K562 (cell line): ENCODE data around the gene F2. TPM values are rescaled to one million over a fixed set of nuclear protein-coding genes. Genes with fewer than 3 reads are reported as not detected.

Experiments
- DACH1 ChIP-seq: fragments of 450-650 bp; IDR thresholded peaks from 2 replicates; pipeline ENCODE4 v1.6.1; 2018; ENCODE audit not compliant: partially characterized antibody
- MAFG ChIP-seq: fragments of 450-650 bp; conservative IDR thresholded peaks from 2 replicates; pipeline ENCODE4 v1.6.1; 2016; ENCODE audit warnings: missing genetic modification characterization, missing compliant biosample characterization
- MAZ ChIP-seq, 2 experiments: fragments of 450-650 bp in 1 of 2; sonication (generic) in 1 of 2; formaldehyde crosslinking; IDR thresholded peaks in 1 of 2; conservative IDR thresholded peaks in 1 of 2; 2 replicates each; pipeline versions ENCODE4 v1.4.0 to v1.5.0; 2020; ENCODE audit warnings: mild to moderate bottlenecking in 1 of 2, missing genetic modification reagents in 1 of 2
- MTA3 ChIP-seq: fragments of 450-650 bp; formaldehyde crosslinking; IDR thresholded peaks from 2 replicates; pipeline ENCODE4 v1.6.1; 2017; ENCODE audit warnings: mild to moderate bottlenecking, borderline replicate concordance
- MYNN ChIP-seq, 2 experiments: sonication (generic); formaldehyde crosslinking in 1 of 2; IDR thresholded peaks; 2 replicates each; pipeline versions ENCODE4 v1.5.0 to v1.6.1; 2016 to 2020; ENCODE audit warnings: antibody characterized with exemption in 1 of 2, missing genetic modification reagents in 1 of 2
- NCOA1 ChIP-seq: fragments of 450-650 bp; IDR thresholded peaks from 2 replicates; pipeline ENCODE4 v1.6.1; 2016; ENCODE audit warnings: low read depth
- NFIC ChIP-seq: fragments of 450-650 bp; IDR thresholded peaks from 2 replicates; pipeline ENCODE4 v1.6.1; 2017; ENCODE audit warnings: mild to moderate bottlenecking, inconsistent platforms
- ZNF263 ChIP-seq: sonication (generic); formaldehyde crosslinking; IDR thresholded peaks from 2 replicates; pipeline ENCODE4 v1.8.0; 2022; ENCODE audit warnings: mild to moderate bottlenecking, missing genetic modification reagents, borderline replicate concordance
- ZNF445 ChIP-seq: fragments of 250-450 bp; sonication (Bioruptor Pico); IDR thresholded peaks from 2 replicates; pipeline ENCODE4 v1.4.0; 2020; ENCODE audit warnings: low read depth, mild to moderate bottlenecking, moderate library complexity
- ZNF644 ChIP-seq: fragments of 200-800 bp; sonication (Bioruptor generic); IDR thresholded peaks from 2 replicates; pipeline ENCODE4 v1.6.1; 2016; ENCODE audit warnings: low read depth, missing genetic modification characterization, missing compliant biosample characterization
- polyA plus RNA-seq, 8 experiments: library from polyadenylated mRNA; depleted of rRNA in 4 of 8; stranded (reverse) in 5 of 8; unstranded in 3 of 8; fragments of >200 nt; fragmentation: Nextera tagmentation in 2 of 8; fragmentation: Illumina TruSeq in 1 of 8; extraction: Ambion mirVana in 2 of 8; extraction: Trizol in 1 of 8; gene quantifications; 2 replicates each; pipeline versions ENCODE4 v1.2.1 to v1.2.3, GENCODE V29; 2011 to 2014; ENCODE audit warnings: inconsistent platforms in 1 of 8, missing spikeins in 1 of 8
- total RNA-seq, 7 experiments: library from RNA; depleted of rRNA in 6 of 7; stranded (reverse); fragments of >200 nt in 6 of 7; fragmentation: Illumina TruSeq in 2 of 7; extraction: Trizol in 2 of 7; gene quantifications; 2 replicates each; pipeline versions ENCODE4 v1.2.1 to v1.2.3, GENCODE V29; 2011 to 2021; ENCODE audit warnings: low replicate concordance in 1 of 7
- TF ChIP-seq, protein P1 (sequence below): fragments of 450-650 bp; IDR thresholded peaks from 2 replicates; pipeline ENCODE4 v1.6.1; 2016; ENCODE audit warnings: mild to moderate bottlenecking, moderate library complexity
- TF ChIP-seq, protein P2 (sequence below): IDR thresholded peaks from 2 replicates; pipeline ENCODE4 v1.6.1; 2011; ENCODE audit not compliant: insufficient read length; ENCODE audit errors: extremely low read depth

F2 gene
- total and polyA plus RNA-seq, 9 of the 15 experiments (the other 6 are each of a cell fraction or from before 2014, with no cell fraction given), result 0.16 TPM; not detected in 8

DNA sequence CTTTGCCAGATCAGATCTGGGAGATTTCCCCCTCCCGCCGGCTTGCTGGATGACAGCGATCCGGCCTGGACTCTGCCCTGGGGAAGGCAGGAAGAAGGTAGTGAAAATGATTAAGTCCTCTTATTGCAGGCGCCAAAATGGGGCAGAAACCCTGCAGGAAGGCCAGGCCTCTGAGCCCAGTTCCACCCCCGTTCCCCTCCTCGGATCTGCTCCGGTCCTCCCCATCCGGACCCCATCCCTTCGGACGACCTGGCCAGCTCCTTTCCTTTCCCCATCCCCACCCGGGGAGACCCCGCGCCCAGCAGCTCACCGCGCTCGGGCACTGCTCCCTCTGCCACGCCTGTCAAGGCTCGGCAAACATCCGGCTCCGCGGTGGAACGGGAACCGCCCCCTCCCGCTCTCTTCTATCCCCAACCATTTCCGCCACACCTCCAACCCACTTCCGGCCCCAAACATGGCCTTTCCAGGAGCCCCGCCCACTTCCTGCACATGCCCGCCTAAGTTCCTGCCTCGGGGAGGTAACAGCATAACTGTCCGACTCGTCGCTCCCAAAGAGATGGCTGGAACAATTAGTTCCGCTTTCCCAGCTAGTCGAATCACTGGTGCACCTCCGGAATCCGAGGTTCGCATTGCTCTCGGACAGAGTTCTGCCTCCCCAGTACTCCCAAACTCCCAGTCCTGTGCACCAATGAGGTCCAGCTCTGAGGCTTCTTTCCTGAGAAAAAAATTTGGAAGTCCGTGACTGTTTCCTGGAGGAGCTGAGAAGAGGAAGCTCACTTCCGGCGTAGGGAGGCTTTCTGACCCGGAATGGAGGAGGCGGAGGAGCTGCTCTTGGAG, 18.6 kb upstream of the F2 start, which contains the start of the genes ARHGAP1 and ZNF408 (continued):
- TF ChIP-seq, protein P1, sequence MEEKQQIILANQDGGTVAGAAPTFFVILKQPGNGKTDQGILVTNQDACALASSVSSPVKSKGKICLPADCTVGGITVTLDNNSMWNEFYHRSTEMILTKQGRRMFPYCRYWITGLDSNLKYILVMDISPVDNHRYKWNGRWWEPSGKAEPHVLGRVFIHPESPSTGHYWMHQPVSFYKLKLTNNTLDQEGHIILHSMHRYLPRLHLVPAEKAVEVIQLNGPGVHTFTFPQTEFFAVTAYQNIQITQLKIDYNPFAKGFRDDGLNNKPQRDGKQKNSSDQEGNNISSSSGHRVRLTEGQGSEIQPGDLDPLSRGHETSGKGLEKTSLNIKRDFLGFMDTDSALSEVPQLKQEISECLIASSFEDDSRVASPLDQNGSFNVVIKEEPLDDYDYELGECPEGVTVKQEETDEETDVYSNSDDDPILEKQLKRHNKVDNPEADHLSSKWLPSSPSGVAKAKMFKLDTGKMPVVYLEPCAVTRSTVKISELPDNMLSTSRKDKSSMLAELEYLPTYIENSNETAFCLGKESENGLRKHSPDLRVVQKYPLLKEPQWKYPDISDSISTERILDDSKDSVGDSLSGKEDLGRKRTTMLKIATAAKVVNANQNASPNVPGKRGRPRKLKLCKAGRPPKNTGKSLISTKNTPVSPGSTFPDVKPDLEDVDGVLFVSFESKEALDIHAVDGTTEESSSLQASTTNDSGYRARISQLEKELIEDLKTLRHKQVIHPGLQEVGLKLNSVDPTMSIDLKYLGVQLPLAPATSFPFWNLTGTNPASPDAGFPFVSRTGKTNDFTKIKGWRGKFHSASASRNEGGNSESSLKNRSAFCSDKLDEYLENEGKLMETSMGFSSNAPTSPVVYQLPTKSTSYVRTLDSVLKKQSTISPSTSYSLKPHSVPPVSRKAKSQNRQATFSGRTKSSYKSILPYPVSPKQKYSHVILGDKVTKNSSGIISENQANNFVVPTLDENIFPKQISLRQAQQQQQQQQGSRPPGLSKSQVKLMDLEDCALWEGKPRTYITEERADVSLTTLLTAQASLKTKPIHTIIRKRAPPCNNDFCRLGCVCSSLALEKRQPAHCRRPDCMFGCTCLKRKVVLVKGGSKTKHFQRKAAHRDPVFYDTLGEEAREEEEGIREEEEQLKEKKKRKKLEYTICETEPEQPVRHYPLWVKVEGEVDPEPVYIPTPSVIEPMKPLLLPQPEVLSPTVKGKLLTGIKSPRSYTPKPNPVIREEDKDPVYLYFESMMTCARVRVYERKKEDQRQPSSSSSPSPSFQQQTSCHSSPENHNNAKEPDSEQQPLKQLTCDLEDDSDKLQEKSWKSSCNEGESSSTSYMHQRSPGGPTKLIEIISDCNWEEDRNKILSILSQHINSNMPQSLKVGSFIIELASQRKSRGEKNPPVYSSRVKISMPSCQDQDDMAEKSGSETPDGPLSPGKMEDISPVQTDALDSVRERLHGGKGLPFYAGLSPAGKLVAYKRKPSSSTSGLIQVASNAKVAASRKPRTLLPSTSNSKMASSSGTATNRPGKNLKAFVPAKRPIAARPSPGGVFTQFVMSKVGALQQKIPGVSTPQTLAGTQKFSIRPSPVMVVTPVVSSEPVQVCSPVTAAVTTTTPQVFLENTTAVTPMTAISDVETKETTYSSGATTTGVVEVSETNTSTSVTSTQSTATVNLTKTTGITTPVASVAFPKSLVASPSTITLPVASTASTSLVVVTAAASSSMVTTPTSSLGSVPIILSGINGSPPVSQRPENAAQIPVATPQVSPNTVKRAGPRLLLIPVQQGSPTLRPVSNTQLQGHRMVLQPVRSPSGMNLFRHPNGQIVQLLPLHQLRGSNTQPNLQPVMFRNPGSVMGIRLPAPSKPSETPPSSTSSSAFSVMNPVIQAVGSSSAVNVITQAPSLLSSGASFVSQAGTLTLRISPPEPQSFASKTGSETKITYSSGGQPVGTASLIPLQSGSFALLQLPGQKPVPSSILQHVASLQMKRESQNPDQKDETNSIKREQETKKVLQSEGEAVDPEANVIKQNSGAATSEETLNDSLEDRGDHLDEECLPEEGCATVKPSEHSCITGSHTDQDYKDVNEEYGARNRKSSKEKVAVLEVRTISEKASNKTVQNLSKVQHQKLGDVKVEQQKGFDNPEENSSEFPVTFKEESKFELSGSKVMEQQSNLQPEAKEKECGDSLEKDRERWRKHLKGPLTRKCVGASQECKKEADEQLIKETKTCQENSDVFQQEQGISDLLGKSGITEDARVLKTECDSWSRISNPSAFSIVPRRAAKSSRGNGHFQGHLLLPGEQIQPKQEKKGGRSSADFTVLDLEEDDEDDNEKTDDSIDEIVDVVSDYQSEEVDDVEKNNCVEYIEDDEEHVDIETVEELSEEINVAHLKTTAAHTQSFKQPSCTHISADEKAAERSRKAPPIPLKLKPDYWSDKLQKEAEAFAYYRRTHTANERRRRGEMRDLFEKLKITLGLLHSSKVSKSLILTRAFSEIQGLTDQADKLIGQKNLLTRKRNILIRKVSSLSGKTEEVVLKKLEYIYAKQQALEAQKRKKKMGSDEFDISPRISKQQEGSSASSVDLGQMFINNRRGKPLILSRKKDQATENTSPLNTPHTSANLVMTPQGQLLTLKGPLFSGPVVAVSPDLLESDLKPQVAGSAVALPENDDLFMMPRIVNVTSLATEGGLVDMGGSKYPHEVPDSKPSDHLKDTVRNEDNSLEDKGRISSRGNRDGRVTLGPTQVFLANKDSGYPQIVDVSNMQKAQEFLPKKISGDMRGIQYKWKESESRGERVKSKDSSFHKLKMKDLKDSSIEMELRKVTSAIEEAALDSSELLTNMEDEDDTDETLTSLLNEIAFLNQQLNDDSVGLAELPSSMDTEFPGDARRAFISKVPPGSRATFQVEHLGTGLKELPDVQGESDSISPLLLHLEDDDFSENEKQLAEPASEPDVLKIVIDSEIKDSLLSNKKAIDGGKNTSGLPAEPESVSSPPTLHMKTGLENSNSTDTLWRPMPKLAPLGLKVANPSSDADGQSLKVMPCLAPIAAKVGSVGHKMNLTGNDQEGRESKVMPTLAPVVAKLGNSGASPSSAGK, result no peak
- peak; percentile 91; the same call in 1 of the 2 replicates for TF ChIP-seq MTA3
- TF ChIP-seq NCOA1, result peak; percentile 100
- TF ChIP-seq MYNN (IDR thresholded peaks at IDR 0.05), result 0 out of 2 replicates have a peak, but pooled peaks have one; percentile 23
- TF ChIP-seq MYNN (CRISPR knock-in tag; IDR thresholded peaks at IDR 0.05), result no peak
- peak; percentile 6 for TF ChIP-seq DACH1
- 0 out of 2 replicates have a peak, but pooled peaks have one; percentile 58 for TF ChIP-seq ZNF644 (tag)
- TF ChIP-seq MAZ (CRISPR knock-in tag; conservative IDR thresholded peaks at IDR 0.05 in 1 of 2, IDR thresholded peaks at IDR 0.05 in 1 of 2), result peak; percentile 78 to 82
- TF ChIP-seq, protein P2, sequence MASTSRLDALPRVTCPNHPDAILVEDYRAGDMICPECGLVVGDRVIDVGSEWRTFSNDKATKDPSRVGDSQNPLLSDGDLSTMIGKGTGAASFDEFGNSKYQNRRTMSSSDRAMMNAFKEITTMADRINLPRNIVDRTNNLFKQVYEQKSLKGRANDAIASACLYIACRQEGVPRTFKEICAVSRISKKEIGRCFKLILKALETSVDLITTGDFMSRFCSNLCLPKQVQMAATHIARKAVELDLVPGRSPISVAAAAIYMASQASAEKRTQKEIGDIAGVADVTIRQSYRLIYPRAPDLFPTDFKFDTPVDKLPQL, result no peak
- no peak for TF ChIP-seq ZNF445
- TF ChIP-seq MAFG, result no peak
- peak; percentile 87 for TF ChIP-seq ZNF263 (CRISPR knock-in tag)
- TF ChIP-seq NFIC, result peak; percentile 59
